BJ (cell line): ENCODE measurements around the gene PACS1. TPM values are rescaled to one million over a fixed set of nuclear protein-coding genes. Genes with fewer than 3 reads are reported as not detected.

Experiments used
- CTCF ChIA-PET: fragments of 350-600 bp; formaldehyde crosslinking; extraction: SDS; loops from one replicate; lab custom pipeline; 2021; ENCODE audit warnings: antibody characterized with exemption, inconsistent platforms; lab: Yijun Ruan, JAX
- POLR2A ChIA-PET: fragments of 300-600 bp; sonication (Branson Sonifier 250); formaldehyde crosslinking; extraction: SDS; loops from one replicate; lab custom pipeline; 2021; ENCODE audit warnings: antibody characterized with exemption; lab: Charles Lee
- DNase-seq: peaks from one replicate; pipeline ENCODE4 v3.0.0-alpha.2; 2011; ENCODE audit warnings: low read depth
- H3K27me3 ChIP-seq: 2 replicates; pipeline ENCODE4 v1.6.0; 2011; ENCODE audit warnings: low read length; ENCODE audit not compliant: control insufficient read depth, insufficient read depth
- H3K36me3 ChIP-seq: 2 replicates; pipeline ENCODE4 v1.5.1; 2011; ENCODE audit warnings: low read length; ENCODE audit not compliant: control insufficient read depth, insufficient read depth
- H3K4me3 ChIP-seq: 2 replicates; pipeline ENCODE4 v1.5.1; 2011; ENCODE audit warnings: low read depth, mild to moderate bottlenecking, control low read depth, low read length
- polyA plus RNA-seq: library from polyadenylated mRNA; depleted of rRNA; stranded (reverse); fragments of >200 nt; gene quantifications from 2 replicates; pipeline ENCODE4 v1.2.3, GENCODE V29; 2011
- TF ChIP-seq, protein P1 (sequence below): IDR thresholded peaks from 2 replicates; pipeline ENCODE4 v1.5.1; 2011; ENCODE audit warnings: low read depth, mild to moderate bottlenecking, control low read depth, inconsistent platforms, low read length, moderate library complexity; ENCODE audit not compliant: insufficient read depth

Gene PACS1
- polyA plus RNA-seq, 1 experiment = 34.3 TPM

DNA sequence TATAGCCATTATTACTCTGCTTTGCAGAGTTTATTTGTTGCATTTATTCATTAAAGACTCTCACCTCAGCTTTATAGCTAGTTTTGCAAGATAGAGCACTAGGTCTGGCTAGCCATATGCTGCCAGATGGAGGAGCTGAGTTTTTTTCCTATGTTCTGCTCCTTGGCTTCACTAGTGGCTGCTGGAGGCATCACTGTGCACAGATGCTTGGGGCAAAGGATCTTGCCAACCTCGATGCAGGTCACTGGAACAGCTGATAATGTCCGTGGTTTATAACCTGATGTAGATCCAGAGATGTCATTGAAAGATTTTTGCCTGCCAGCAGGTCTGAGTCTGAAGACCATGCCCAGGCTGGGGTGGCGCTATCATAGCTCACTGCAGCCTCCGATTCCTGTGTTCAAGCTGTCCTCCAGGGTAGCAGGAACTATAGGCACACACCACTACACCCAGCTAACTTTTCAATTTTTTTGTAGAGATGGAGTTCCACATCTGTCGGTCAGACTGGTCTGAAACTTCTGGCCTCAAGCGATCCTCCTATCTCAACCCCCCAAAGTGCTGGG is 63.2 kb downstream of the PACS1 start:
- TF ChIP-seq, protein P1, sequence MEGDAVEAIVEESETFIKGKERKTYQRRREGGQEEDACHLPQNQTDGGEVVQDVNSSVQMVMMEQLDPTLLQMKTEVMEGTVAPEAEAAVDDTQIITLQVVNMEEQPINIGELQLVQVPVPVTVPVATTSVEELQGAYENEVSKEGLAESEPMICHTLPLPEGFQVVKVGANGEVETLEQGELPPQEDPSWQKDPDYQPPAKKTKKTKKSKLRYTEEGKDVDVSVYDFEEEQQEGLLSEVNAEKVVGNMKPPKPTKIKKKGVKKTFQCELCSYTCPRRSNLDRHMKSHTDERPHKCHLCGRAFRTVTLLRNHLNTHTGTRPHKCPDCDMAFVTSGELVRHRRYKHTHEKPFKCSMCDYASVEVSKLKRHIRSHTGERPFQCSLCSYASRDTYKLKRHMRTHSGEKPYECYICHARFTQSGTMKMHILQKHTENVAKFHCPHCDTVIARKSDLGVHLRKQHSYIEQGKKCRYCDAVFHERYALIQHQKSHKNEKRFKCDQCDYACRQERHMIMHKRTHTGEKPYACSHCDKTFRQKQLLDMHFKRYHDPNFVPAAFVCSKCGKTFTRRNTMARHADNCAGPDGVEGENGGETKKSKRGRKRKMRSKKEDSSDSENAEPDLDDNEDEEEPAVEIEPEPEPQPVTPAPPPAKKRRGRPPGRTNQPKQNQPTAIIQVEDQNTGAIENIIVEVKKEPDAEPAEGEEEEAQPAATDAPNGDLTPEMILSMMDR = no peak
- Histone ChIP-seq H3K27me3 (no peaks in the 10 kb centered on the region), H3K36me3 (no peaks in the 10 kb centered on the region), H3K4me3 (no peak overlapping the region)
- no peak for DNase-seq
- ChIA-PET CTCF (interaction anchor here (0.7 to 1.3 kb wide), 3 partner anchors 9 to 65 kb away, joined by 3 to 5 read pairs (median 4); no protein-coding TSS in a partner anchor), POLR2A (no interaction called here)

DNA sequence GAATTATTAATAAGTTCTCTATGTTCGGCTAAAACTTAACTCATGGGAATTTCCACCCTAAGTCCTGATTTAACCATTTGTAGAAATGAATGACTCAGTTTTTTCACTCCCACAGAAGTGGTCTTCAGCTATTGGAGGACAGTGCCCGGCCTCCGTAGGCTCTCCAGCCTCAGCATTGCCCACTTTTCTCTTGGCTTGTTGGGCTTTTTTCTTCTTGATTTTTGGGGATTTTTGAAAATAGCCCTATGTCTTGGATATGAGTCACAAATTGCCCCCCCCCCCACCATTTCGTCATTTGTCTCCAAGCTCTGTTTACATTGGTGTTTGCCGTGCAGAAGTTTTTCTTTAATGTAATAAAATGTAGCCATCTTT is 66.7 kb downstream of the PACS1 start:
- no peak overlapping the region for H3K4me3 ChIP-seq
- no peak for DNase-seq
- POLR2A ChIA-PET = no interaction called here
- no peaks in the 10 kb centered on the region for H3K36me3 ChIP-seq
- CTCF ChIA-PET = interaction anchor here (0.6 to 3.6 kb wide), 7 partner anchors 10 to 259 kb away, joined by 3 to 35 read pairs (median 3); partner anchors contain the start of gene PACS1
- no peaks in the 10 kb centered on the region for H3K27me3 ChIP-seq
- TF ChIP-seq, protein P1 = no peak

DNA sequence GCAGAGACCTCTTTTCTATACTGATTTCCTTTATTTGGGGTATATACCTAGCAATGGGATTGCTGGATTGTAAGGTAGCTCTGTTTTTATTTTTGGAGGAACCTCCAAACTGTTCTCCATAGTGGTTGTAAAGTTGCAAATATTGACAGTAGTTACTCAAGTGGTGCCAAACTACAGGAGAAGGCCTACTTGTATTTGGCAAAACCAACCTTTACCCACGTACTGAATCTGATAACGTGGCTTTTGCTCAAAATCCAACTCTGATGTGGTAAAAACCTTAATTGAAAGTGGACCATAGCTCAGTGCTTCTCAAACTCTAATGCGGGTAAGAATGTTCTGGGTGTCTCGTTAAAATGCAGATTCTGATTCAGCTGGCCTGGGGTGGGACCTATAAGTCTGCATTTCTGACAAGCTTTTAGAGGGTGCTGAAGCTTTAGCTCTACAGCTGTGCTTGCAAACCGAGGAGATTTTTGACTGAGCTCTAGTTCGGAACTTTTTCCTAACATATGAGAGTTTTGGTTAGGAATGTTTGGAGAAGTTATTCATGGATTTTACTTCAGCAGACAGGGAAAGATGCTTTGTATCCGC is 69.8 kb downstream of the PACS1 start:
- TF ChIP-seq, protein P1 = no peak
- POLR2A ChIA-PET = no interaction called here
- CTCF ChIA-PET = no interaction called here
- no peaks in the 10 kb centered on the region for H3K36me3 ChIP-seq
- no peak for DNase-seq
- H3K27me3 ChIP-seq = no peaks in the 10 kb centered on the region
- no peak overlapping the region for H3K4me3 ChIP-seq

DNA sequence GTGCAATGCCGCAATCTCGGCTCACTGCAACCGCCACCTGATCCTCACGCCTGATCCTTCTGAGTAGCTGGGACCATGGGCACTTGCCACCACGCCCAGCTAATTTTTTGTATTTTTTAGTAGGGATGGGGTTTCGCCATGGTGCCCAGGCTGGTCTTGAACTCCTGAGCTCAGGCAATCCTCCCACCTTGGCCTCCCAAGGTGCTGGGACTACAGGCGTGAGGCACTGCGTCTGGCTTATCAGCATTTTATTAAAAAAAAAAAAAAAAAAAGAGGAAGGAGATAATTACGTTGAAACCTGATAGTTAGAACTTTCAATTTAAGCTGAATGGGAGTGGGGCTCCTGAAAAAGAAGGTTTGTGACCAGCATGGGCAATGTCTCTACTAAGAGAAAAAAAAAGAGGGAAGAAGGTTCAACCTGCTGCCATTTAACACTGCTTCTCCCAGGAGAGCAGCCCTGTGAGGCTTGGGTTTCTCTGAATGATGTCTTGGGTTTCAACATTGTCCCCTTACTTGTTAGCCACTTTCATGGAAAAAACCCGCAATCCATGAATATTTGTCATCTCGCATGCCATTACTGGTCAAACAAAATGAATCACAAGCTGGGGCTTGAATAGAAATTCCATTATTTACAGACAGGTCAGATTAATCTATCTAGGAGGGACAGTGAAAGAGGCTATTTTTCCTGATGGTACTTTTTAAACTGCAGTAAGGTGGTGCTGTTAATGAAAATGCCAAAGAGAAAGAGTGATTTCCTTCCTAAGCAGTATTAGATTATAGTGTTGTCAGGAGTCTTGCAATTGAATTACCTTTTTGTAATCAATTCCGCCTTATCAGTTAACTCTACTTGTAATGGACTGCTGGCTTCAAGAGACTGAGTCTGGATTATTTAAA is 72.5 kb downstream of the PACS1 start:
- TF ChIP-seq, protein P1 = no peak
- CTCF ChIA-PET = interaction anchor here (0.6 kb wide), 1 partner anchor 249 kb away, joined by 6 read pairs; no protein-coding TSS in a partner anchor
- Histone ChIP-seq H3K27me3 (no peaks in the 10 kb centered on the region), H3K4me3 (no peak overlapping the region), H3K36me3 (no peaks in the 10 kb centered on the region)
- DNase-seq = no peak
- POLR2A ChIA-PET = interaction anchor here (0.5 to 0.6 kb wide), 2 partner anchors 12 to 95 kb away, joined by 3 to 7 read pairs; no protein-coding TSS in a partner anchor

DNA sequence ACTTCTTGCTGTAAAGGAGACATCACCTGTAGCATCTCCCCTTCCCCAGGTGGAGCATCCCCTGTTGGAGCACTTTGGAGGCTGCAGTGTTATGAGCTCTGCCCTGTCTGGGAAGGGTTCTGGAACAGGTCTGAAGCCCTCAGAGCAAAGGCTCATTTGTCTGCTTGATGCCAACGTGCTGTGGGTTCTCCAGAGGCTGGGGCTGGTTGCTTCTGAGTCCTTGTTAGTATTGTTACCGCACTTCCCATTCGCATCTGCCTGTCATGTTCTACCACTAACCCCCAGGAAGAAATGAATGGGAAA is 73.1 kb downstream of the PACS1 start:
- Histone ChIP-seq H3K27me3 (no peaks in the 10 kb centered on the region), H3K4me3 (no peak overlapping the region), H3K36me3 (no peaks in the 10 kb centered on the region)
- DNase-seq = no peak
- POLR2A ChIA-PET = interaction anchor here (0.5 kb wide), 1 partner anchor 12 kb away, joined by 3 read pairs; no protein-coding TSS in a partner anchor
- TF ChIP-seq, protein P1 = no peak
- CTCF ChIA-PET = no interaction called here
